HepG2 (cell line): Measurements from ENCODE around the gene PDPR. TPM values are rescaled to one million over a fixed set of nuclear protein-coding genes. Genes with fewer than 3 reads are reported as not detected.

Source experiments
- ASH2L ChIP-seq: fragments of 300-600, 200-600 bp; sonication (generic); IDR thresholded peaks from 2 replicates; pipeline ENCODE4 v1.7.0; 2017; ENCODE audit warnings: low read depth, mild to moderate bottlenecking, moderate library complexity, mixed read lengths, low read length; ENCODE audit not compliant: insufficient read length
- FOXC1 ChIP-seq: sonication (generic); formaldehyde crosslinking; IDR thresholded peaks from 2 replicates; pipeline ENCODE4 v1.8.0; 2022; ENCODE audit warnings: mild to moderate bottlenecking, missing genetic modification reagents, borderline replicate concordance
- HDAC2 ChIP-seq: sonication (generic); formaldehyde crosslinking; IDR thresholded peaks from 2 replicates; pipeline ENCODE4 v1.4.0; 2020; ENCODE audit warnings: missing genetic modification reagents
- MIXL1 ChIP-seq: IDR thresholded peaks from 2 replicates; pipeline ENCODE4 v1.6.1; 2016
- NONO ChIP-seq, 2 experiments: fragments of 450-650 bp in 1 of 2; sonication (generic) in 1 of 2; formaldehyde crosslinking in 1 of 2; IDR thresholded peaks in 1 of 2; conservative IDR thresholded peaks in 1 of 2; 2 replicates each; pipeline versions ENCODE4 v1.6.1 to v1.8.0; 2017 to 2022; ENCODE audit warnings: mild to moderate bottlenecking in 1 of 2, missing genetic modification reagents in 1 of 2, moderate library complexity in 1 of 2
- NR2F1 ChIP-seq, 2 experiments: fragments of 450-650 bp in 1 of 2; formaldehyde crosslinking in 1 of 2; IDR thresholded peaks; 2 replicates each; pipeline versions ENCODE4 v1.5.0 to v1.6.1; 2016 to 2020; ENCODE audit warnings: mild to moderate bottlenecking in 1 of 2, missing compliant biosample characterization in 1 of 2, missing genetic modification reagents in 1 of 2, moderate library complexity in 1 of 2
- NR2F6 ChIP-seq, 2 experiments: IDR thresholded peaks; 2 replicates each; pipeline ENCODE4 v1.6.1; 2016; ENCODE audit warnings: antibody characterized with exemption in 1 of 2, mild to moderate bottlenecking in 1 of 2
- PPARG ChIP-seq: conservative IDR thresholded peaks from 2 replicates; pipeline ENCODE4 v1.6.1; 2016; ENCODE audit warnings: missing biosample characterization, missing genetic modification reagents
- SMAD3 ChIP-seq: sonication (generic); formaldehyde crosslinking; IDR thresholded peaks from 2 replicates; pipeline ENCODE4 v1.4.0; 2020; ENCODE audit warnings: missing genetic modification reagents
- THAP11 ChIP-seq: IDR thresholded peaks from 2 replicates; pipeline ENCODE4 v1.6.1; 2016; ENCODE audit warnings: missing biosample characterization, missing genetic modification reagents
- ZKSCAN1 ChIP-seq: fragments of 150-350 bp; IDR thresholded peaks from 2 replicates; pipeline ENCODE4 v1.6.1; 2014; ENCODE audit warnings: low read length
- ZNF160 ChIP-seq: sonication (generic); formaldehyde crosslinking; IDR thresholded peaks from 2 replicates; pipeline ENCODE4 v1.8.0; 2022; ENCODE audit warnings: mild to moderate bottlenecking, inconsistent platforms, missing genetic modification reagents
- ZNF572 ChIP-seq: sonication (generic); formaldehyde crosslinking; IDR thresholded peaks from 2 replicates; pipeline ENCODE4 v1.5.1; 2020; ENCODE audit warnings: mild to moderate bottlenecking, missing genetic modification reagents
- ZNF792 ChIP-seq: IDR thresholded peaks from 2 replicates; pipeline ENCODE4 v1.6.1; 2016
- polyA plus RNA-seq, 8 experiments: library from polyadenylated mRNA; depleted of rRNA in 3 of 8; stranded (reverse) in 7 of 8; unstranded in 1 of 8; fragments of >200 nt; fragmentation: Illumina TruSeq in 4 of 8; extraction: Trizol in 4 of 8; gene quantifications; 2 replicates each; pipeline versions ENCODE4 v1.2.1 to v1.2.3, GENCODE V29; 2011 to 2016; ENCODE audit warnings: low read depth in 4 of 8, missing spikeins in 1 of 8, mixed read lengths in 1 of 8; ENCODE audit not compliant: insufficient read depth in 1 of 8
- total RNA-seq, 5 experiments: library from RNA; depleted of rRNA; stranded (reverse); fragments of >200 nt; fragmentation: Illumina TruSeq; extraction: Trizol; gene quantifications; 2 replicates each; pipeline ENCODE4 v1.2.3, GENCODE V29; 2016; ENCODE audit warnings: low read depth in 1 of 5
- TF ChIP-seq, protein P1 (sequence below): sonication (generic); formaldehyde crosslinking; IDR thresholded peaks from 2 replicates; pipeline ENCODE4 v1.4.0; 2020; ENCODE audit warnings: mild to moderate bottlenecking, missing genetic modification reagents
- TF ChIP-seq, protein P2 (sequence below): sonication (generic); formaldehyde crosslinking; IDR thresholded peaks from 2 replicates; pipeline ENCODE4 v1.8.1; 2023; ENCODE audit warnings: mild to moderate bottlenecking, missing genetic modification reagents
- TF ChIP-seq, protein P3 (sequence below): IDR thresholded peaks from 2 replicates; pipeline ENCODE4 v1.6.1; 2016; ENCODE audit warnings: mild to moderate bottlenecking
- TF ChIP-seq, protein P4 (sequence below): IDR thresholded peaks from 2 replicates; pipeline ENCODE4 v1.6.1; 2016; ENCODE audit warnings: missing genetic modification reagents, missing compliant biosample characterization

PDPR gene
- total and polyA plus RNA-seq, 2 of the 13 experiments (the other 11 are each of a cell fraction or from before 2014, with no cell fraction given): 19.5 to 29.9 TPM

DNA sequence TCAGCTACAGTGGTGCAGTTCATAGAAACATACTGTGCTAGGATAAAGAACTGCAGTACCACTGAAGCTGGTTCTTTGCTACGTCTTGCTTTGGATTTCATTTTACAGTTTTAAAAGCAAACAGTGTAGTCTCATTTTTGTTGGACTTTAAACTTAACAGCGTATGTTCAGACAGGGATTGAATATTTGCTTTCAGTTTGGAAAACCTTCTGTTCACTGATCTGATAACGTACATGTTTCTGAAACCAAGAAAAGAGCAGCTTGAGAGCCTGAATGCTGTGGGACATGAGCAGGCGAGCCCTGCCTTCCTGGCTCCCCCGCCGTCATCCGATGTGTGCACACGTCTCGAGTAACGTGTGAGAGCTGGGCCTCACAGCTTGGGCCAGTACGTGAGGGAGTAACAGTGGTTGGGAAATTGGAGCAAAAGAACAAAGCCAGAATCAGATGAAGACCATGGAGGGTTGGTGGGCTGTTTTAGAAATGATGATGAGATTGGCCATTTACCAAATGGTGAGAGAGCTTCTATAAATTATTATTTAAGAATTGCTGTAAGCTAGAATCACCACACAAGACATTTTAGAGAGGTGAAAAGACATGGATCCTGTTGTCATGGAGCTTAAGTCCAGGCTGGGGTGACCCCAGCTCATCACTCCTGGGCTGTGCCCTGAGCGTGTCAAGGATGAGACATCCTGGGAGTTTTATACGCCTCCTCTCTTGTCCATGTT lies 38.6 kb downstream of the PDPR start (continued):
- TF ChIP-seq, protein P1, sequence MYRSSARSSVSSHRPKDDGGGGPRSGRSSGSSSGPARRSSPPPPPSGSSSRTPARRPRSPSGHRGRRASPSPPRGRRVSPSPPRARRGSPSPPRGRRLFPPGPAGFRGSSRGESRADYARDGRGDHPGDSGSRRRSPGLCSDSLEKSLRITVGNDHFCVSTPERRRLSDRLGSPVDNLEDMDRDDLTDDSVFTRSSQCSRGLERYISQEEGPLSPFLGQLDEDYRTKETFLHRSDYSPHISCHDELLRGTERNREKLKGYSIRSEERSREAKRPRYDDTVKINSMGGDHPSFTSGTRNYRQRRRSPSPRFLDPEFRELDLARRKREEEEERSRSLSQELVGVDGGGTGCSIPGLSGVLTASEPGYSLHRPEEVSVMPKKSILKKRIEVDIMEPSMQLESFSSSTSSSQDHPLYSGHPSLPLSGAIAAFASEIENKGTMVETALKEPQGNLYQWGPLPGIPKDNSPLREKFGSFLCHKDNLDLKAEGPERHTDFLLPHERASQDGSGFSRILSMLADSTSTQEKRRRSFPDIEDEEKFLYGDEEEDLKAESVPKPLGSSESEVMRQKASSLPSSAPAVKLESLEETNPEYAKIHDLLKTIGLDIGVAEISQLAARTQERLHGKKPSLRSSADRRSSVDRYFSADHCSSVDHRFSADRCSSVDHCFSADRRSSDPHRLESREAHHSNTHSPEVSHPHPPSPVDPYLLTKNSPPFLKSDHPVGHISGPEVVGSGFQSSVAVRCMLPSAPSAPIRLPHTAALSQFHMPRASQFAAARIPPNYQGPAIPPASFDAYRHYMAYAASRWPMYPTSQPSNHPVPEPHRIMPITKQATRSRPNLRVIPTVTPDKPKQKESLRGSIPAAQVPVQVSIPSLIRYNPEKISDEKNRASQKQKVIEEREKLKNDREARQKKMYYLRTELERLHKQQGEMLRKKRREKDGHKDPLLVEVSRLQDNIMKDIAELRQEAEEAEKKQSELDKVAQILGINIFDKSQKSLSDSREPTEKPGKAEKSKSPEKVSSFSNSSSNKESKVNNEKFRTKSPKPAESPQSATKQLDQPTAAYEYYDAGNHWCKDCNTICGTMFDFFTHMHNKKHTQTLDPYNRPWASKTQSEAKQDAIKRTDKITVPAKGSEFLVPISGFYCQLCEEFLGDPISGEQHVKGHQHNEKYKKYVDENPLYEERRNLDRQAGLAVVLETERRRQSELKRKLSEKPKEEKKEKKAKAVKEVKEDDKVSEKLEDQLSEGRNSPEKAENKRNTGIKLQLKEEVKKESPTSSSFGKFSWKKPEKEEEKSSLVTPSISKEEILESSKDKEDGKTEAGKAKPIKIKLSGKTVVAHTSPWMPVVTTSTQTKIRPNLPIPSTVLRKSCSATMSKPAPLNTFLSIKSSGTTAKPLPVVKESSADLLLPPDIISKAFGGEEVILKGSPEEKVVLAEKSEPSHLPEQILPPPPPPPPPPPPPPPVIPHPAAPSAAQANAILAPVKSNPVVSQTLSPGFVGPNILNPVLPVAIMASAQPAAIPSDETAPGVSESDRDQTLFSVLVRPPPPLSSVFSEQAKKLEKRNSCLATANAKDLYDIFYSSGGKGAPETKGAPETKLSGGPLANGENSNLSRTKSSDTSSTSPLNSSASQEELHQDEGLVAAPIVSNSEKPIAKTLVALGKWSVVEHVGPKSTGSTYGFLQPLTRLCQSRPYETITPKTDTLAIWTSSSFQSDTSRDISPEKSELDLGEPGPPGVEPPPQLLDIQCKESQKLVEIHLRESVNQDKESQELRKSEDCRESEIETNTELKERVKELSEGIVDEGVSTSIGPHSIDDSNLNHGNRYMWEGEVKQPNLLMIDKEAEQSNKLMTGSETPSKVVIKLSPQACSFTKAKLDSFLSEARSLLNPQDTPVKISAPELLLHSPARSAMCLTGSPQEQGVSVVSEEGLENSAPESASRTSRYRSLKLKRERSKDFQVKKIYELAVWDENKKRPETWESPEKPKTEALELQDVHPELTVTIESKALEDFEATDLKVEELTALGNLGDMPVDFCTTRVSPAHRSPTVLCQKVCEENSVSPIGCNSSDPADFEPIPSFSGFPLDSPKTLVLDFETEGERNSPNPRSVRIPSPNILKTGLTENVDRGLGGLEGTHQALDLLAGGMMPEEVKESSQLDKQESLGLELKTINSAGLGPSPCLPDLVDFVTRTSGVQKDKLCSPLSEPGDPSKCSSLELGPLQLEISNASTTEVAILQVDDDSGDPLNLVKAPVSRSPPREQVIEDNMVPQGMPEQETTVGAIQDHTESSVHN (CRISPR knock-in tag): 0 out of 2 replicates have a peak, but pooled peaks have one; percentile 40
- TF ChIP-seq ZNF160 (CRISPR knock-in tag) (no peak), FOXC1 (no peak; the same call in 1 of the 2 replicates), SMAD3 (peak; percentile 79), NONO (IDR thresholded peaks at IDR 0.05) (no peak), NONO (CRISPR knock-in tag; conservative IDR thresholded peaks at IDR 0.05) (peak; percentile 80), HDAC2 (CRISPR knock-in tag) (peak; percentile 82), THAP11 (CRISPR knock-in tag) (peak; percentile 57; the same call in 1 of the 2 replicates), NR2F6 (IDR thresholded peaks at IDR 0.05) (no peak), NR2F6 (CRISPR knock-in tag; IDR thresholded peaks at IDR 0.05) (0 out of 2 replicates have a peak, but pooled peaks have one; percentile 44), ZNF792 (CRISPR knock-in tag) (peak; percentile 67), ZNF572 (CRISPR knock-in tag) (no peak), ZKSCAN1 (no peak; the same call in 1 of the 2 replicates), ASH2L (peak; percentile 88), NR2F1 (CRISPR knock-in tag; IDR thresholded peaks at IDR 0.05) (no peak), MIXL1 (CRISPR knock-in tag) (peak; percentile 79; the same call in 1 of the 2 replicates), PPARG (0 out of 2 replicates have a peak, but pooled peaks have one; percentile 14)
- TF ChIP-seq, protein P2, sequence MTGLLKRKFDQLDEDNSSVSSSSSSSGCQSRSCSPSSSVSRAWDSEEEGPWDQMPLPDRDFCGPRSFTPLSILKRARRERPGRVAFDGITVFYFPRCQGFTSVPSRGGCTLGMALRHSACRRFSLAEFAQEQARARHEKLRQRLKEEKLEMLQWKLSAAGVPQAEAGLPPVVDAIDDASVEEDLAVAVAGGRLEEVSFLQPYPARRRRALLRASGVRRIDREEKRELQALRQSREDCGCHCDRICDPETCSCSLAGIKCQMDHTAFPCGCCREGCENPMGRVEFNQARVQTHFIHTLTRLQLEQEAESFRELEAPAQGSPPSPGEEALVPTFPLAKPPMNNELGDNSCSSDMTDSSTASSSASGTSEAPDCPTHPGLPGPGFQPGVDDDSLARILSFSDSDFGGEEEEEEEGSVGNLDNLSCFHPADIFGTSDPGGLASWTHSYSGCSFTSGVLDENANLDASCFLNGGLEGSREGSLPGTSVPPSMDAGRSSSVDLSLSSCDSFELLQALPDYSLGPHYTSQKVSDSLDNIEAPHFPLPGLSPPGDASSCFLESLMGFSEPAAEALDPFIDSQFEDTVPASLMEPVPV (CRISPR knock-in tag): peak; percentile 73; the same call in 1 of the 2 replicates
- TF ChIP-seq, protein P3, sequence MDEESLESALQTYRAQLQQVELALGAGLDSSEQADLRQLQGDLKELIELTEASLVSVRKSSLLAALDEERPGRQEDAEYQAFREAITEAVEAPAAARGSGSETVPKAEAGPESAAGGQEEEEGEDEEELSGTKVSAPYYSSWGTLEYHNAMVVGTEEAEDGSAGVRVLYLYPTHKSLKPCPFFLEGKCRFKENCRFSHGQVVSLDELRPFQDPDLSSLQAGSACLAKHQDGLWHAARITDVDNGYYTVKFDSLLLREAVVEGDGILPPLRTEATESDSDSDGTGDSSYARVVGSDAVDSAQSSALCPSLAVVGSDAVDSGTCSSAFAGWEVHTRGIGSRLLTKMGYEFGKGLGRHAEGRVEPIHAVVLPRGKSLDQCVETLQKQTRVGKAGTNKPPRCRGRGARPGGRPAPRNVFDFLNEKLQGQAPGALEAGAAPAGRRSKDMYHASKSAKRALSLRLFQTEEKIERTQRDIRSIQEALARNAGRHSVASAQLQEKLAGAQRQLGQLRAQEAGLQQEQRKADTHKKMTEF (CRISPR knock-in tag): peak; percentile 87
- TF ChIP-seq, protein P4, sequence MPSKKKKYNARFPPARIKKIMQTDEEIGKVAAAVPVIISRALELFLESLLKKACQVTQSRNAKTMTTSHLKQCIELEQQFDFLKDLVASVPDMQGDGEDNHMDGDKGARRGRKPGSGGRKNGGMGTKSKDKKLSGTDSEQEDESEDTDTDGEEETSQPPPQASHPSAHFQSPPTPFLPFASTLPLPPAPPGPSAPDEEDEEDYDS: peak; percentile 50
